ENCODE measurements around the gene THADA. TPM values are rescaled to one million over a fixed set of nuclear protein-coding genes. Genes with fewer than 3 reads are reported as not detected.

The THADA gene
- total RNA-seq, 4 donors from 2014 or later: 35.7 to 49.2 (median 47.4) TPM

- Histone ChIP-seq H3K27ac (peak overlapping the region; percentile 88 to 100 (median 100)), H3K4me1 (peaks cover 0 to 55% (median 46%) of the 10 kb centered on the region in 4 donors), H3K4me3 (peak overlapping the region; percentile 61 to 99 (median 95)), H3K9me3 (no peaks in the 10 kb centered on the region), H3K36me3 (peaks cover 10 to 35% (median 19%) of the 10 kb centered on the region in 3 donors), H3K27me3 (no peaks in the 10 kb centered on the region)
- WGBS, 2 donors: 2 to 3% methylated on average over 16 of the region's 16 CpGs
- TF ChIP-seq, protein P1, sequence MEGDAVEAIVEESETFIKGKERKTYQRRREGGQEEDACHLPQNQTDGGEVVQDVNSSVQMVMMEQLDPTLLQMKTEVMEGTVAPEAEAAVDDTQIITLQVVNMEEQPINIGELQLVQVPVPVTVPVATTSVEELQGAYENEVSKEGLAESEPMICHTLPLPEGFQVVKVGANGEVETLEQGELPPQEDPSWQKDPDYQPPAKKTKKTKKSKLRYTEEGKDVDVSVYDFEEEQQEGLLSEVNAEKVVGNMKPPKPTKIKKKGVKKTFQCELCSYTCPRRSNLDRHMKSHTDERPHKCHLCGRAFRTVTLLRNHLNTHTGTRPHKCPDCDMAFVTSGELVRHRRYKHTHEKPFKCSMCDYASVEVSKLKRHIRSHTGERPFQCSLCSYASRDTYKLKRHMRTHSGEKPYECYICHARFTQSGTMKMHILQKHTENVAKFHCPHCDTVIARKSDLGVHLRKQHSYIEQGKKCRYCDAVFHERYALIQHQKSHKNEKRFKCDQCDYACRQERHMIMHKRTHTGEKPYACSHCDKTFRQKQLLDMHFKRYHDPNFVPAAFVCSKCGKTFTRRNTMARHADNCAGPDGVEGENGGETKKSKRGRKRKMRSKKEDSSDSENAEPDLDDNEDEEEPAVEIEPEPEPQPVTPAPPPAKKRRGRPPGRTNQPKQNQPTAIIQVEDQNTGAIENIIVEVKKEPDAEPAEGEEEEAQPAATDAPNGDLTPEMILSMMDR (IDR thresholded peaks at IDR 0.05): no peak
- TF ChIP-seq EP300 (IDR thresholded peaks at IDR 0.05): peak in 1 of 2 donors; percentile 33
- peak in 1 of 2 donors; percentile 55 for DNase-seq (ENCODE audit: low spot score in 2 of 2)
These were observed 374.6 kb downstream of the THADA start for GRCh38 chr2:43221124-43221762.

DNA sequence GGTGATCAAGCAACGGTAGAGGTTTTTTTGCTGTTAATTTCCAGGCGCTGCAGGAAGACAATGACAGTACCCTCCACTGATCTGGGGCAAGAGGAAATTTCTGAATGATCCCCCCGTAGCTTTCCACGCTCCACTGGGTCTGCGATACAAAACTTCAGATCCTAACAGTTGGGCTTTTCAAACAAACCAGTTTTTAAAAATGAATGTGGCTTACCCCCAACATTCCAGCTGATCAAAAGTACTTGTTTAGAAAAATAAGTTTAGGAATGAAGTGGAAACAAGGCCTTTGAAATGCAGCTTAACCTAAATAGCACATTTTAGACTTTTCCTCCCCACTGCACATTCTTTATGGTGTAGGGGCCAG, 375.1 kb downstream of the THADA start:
- no peak for DNase-seq (ENCODE audit: low spot score in 2 of 2)
- Histone ChIP-seq H3K4me1 (peaks cover 0 to 55% (median 46%) of the 10 kb centered on the region in 4 donors), H3K9me3 (no peaks in the 10 kb centered on the region), H3K27ac (peak overlapping the region; percentile 88 to 100 (median 100)), H3K4me3 (peak overlapping the region; percentile 8 to 99 (median 95)), H3K27me3 (no peaks in the 10 kb centered on the region), H3K36me3 (peaks cover 10 to 32% (median 19%) of the 10 kb centered on the region in 3 donors)
- TF ChIP-seq EP300 (IDR thresholded peaks at IDR 0.05): no peak
- TF ChIP-seq, protein P1 (IDR thresholded peaks at IDR 0.05): no peak
- no peak for TF ChIP-seq POLR2A (IDR thresholded peaks at IDR 0.05)
- 7 to 9% methylated on average over 5 of the region's 5 CpGs for WGBS, 2 donors

DNA sequence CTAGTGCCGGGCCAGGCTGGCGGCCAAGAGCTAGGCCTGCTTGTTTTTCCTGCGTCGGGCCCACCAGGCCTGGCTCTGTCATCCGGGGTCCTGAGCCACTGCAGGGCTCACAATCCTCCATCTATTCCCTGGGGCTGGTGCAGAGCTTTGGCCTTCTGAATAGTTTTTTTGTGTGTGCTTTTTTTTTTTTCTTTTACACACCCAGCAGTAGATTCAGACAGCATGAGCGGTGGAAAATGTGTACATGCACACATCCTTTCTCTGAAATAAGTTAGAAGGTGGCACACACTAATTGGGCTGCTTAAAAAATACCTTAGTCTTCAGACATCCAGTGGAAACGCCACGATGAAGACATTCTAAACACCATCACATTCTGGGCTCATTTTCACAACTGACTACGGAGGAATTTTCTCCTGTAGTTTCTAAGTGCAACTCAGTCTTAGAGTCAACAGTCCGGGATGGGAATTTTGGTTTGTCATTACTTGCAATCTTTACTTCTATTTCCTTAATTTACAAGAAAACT, 375.5 kb downstream of the THADA start:
- peaks cover 0 to 55% (median 46%) of the 10 kb centered on the region in 4 donors for H3K4me1 ChIP-seq
- peak overlapping the region; percentile 88 to 100 (median 100) for H3K27ac ChIP-seq
- peaks cover 10 to 28% (median 19%) of the 10 kb centered on the region in 3 donors for H3K36me3 ChIP-seq
- H3K27me3 ChIP-seq: no peaks in the 10 kb centered on the region
- peak overlapping the region; percentile 24 to 96 (median 68) for H3K4me3 ChIP-seq
- TF ChIP-seq EP300 (IDR thresholded peaks at IDR 0.05) (no peak), POLR2A (IDR thresholded peaks at IDR 0.05) (no peak)
- TF ChIP-seq, protein P1 (IDR thresholded peaks at IDR 0.05): no peak
- H3K9me3 ChIP-seq: no peaks in the 10 kb centered on the region
- WGBS, 2 donors: 1 to 2% methylated on average over 10 of the region's 10 CpGs
- DNase-seq (ENCODE audit: low spot score in 2 of 2): peak in 1 of 2 donors; percentile 20

- peak in 1 of 2 donors; percentile 61 for TF ChIP-seq POLR2A (IDR thresholded peaks at IDR 0.05)
- peak in 1 of 2 donors; percentile 85 for TF ChIP-seq EP300 (IDR thresholded peaks at IDR 0.05)
- TF ChIP-seq, protein P1 (IDR thresholded peaks at IDR 0.05): peak in 1 of 5 experiments; percentile 24
- Histone ChIP-seq H3K9me3 (no peaks in the 10 kb centered on the region), H3K36me3 (peaks cover 7 to 21% (median 13%) of the 10 kb centered on the region in 3 donors), H3K4me1 (peaks cover 0 to 55% (median 46%) of the 10 kb centered on the region in 4 donors), H3K4me3 (peak overlapping the region; percentile 24 to 96 (median 68)), H3K27ac (peak overlapping the region; percentile 88 to 100 (median 100)), H3K27me3 (no peaks in the 10 kb centered on the region)
- WGBS, 2 donors: 2 to 3% methylated on average over 34 to 35 of the region's 35 CpGs
- peak; percentile 67 to 72 for DNase-seq (ENCODE audit: low spot score in 2 of 2)
These were observed 376.2 kb downstream of the THADA start for GRCh38 chr2:43219383-43220228.
